ELF-1 (cell line): ENCODE measurements around the gene MRPL51.
"Not testable (repeated sequence)": the region's sequence is repeated elsewhere in the genome, so short reads cannot be mapped to it uniquely, and the experiment has no call there.

Experiments
- DNase-seq: peaks from one replicate; pipeline ENCODE4 v3.0.0-alpha.2; 2016; ENCODE audit warnings: low read depth, low spot score

MRPL51 gene

GRCh38 chr12:6532051-6532926, 39.2 kb upstream of the MRPL51 start:
- peak; percentile 85 for DNase-seq

GRCh38 chr12:6530576-6531260, 37.7 kb upstream of the MRPL51 start:
- no peak for DNase-seq

DNA sequence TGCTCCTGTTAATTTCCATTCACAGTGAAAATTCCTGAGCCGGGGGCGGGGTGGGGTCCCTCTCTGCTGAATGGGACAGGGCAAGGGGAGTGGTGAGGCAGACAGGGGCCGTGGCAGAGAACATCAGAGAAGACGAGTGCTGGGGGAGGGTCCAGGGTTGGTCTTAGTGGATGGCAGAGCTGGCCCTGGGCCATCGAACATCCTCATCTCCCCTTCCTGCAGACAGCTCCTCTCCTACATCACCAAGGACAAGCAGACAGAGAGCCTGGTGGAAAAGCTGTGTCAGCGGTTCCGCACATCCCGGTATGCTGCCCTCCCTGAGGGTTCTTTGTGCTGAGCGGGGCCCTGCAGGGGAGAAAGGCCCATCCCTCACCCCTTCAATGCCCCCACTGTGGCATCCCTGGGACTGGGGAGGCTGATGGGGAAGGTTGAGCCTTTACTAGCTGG, 36.3 kb upstream of the MRPL51 start:
- DNase-seq, result peak; percentile 72

DNA sequence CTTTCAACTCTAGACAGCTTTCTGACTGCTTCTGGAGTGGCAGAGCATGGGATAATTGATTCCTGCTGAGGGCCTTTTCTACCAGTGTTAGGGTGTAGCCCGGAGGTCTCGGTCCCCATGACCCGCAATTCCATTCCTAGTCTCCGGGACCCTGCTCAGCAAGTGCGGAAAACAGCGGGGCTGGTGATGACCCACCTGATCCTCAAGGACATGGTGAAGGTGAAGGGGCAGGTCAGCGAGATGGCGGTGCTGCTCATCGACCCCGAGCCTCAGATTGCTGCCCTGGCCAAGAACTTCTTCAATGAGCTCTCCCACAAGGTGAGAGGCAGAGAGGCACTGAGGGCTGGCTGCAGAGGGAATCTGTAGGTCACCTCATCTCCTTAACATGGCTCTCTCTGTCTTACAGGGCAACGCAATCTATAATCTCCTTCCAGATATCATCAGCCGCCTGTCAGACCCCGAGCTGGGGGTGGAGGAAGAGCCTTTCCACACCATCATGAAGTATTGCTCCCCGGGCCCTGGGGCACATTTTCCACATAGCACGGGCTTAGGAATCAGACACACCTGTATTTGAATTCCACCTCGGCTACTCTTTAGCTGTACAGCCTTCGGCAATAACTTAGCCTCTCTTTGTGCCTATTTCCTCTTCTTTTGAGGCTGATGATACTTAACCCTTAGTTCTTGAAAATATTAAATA, 35.6 kb upstream of the MRPL51 start:
- DNase-seq, result peak; percentile 76

GRCh38 chr12:6527711-6528110, 34.6 kb upstream of the MRPL51 start:
- DNase-seq, result no peak

- DNase-seq, result no peak
Observed at GRCh38 chr12:6526766-6527525, 33.9 kb upstream of the MRPL51 start.

DNA sequence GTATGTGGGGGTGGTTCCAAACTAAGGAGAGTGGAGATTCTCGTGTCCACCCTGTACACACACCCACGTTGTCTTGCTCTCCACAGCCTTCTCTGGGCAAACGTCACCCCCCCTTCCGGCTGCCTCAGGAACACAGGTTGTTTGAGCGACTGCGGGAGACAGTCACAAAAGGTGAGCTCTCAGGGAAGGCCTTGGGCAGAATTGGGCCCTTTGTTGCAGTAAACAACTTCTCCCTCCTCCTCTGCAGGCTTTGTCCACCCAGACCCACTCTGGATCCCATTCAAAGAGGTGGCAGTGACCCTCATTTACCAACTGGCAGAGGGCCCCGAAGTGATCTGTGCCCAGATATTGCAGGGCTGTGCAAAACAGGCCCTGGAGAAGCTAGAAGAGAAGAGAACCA, 33.1 kb upstream of the MRPL51 start:
- no peak for DNase-seq

DNA sequence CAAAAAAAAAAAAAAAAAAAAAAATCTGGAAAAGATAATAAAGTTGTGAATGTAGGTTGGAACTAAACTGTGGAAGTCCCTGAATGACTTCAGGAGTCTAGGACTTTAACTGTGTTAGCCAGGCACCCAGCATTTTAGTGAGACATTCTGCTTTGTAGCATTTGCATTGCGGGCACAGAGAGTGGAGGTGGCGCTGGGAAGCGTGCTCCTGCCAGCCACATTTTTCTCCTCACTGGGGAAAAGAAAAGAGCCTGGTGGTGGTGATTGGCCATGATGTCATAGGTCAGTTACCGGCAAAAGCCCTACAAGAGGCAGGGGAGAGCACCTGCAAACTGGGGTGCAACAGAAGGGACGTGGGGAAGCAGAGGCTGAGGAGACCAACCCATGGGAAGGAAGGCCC, 31.6 kb upstream of the MRPL51 start:
- DNase-seq, result no peak

DNA sequence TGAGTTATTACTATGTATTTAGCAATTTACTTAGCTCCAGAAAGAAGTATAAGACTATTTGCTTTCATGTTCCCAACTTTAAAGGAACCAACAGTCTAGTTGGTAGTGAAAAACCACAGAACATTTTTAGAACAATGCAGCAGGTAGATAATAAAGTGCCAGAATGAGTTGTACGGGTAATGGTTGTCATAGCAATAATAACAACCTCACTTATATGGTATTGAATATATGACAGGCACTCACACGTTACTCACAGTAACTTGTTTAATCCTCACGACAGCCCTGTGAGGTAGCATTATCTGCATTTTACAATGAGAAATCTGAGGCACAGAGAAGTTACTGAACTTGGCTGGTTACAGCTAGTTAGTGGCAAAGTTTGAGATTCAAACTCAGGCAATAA, 30.6 kb upstream of the MRPL51 start:
- DNase-seq, result no peak

DNA sequence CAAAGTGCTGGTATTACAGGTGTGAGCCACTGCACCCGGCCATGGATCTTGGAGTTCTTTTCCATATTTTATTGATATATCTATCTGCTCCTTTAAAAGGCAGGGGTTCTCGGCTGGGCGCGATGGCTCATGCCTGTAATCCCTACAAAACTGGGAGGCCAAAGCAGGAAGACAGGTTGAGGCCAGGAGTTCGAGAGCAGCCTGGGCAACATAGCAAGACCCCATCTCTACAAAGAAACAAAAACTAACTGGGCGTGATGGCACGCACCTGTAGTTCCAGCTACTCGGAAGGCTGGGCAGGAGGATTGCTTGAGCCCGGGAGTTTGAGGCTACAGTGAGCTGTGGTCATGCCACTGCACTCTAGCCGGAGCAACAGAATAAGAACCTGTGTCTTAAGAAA, 29.1 kb upstream of the MRPL51 start:
- no peak for DNase-seq

GRCh38 chr12:6520186-6520585, 27.1 kb upstream of the MRPL51 start:
- no peak for DNase-seq

DNA sequence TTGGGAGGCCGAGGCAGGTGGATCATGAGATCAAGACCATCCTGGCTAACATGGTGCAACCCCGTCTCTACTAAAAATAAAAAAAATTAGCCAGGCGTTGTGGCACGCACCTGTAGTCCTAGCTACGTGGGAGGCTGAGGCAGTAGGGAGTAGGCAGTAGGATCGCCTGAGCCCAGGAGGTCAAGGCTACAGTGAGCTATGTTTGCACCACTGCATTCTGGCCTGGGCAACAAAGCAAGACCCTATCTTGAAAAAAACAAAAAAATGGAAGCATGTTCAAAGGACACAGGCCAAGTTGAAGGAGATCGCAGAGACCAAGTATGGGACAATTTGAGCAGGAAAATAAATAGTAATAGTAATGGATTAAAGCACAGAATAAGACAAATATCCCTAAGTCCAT, 15.0 kb upstream of the MRPL51 start:
- no peak for DNase-seq

DNA sequence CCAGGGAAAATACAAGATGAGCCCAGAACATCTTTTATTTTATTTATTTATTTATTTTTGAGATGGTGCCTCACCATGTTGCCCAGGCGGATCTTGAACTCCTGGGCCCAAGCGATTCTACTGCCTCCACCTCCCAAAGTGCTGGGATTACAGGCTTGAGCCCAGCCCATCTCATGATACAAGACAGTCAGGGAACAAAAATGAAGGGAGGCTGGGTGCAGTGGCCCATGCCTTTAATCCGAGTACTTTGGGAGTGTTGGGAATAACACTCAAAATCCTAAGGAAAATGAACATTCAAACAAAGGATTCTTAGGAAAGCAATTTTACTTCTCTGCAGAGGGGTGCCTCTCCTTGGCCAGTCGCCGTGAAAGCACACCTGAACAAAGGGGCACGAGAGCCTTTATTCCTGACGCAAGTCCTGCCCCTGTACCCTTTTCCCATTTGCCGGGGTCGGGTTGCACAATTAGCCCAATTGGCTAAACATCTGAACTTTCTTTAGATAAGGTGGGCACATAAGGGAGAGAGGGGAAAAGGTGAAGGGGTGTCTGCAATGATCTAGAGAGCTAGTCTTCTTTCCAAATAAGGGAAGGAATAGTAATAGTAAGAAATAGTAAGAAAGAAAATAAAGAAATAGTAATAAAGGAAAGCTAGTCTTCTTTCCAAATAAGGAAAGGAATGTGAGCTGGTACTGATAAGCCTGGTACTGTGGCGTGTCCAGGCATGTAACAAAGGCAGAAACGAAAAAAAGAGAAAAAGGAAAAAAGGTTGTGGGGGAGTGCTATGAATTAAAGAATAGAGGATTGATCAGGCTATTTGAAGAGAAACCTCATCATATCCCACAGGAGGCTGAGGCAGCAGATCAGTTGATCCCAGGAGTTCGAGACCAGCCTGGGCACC, 14.3 kb upstream of the MRPL51 start:
- peak; percentile 39 for DNase-seq

DNA sequence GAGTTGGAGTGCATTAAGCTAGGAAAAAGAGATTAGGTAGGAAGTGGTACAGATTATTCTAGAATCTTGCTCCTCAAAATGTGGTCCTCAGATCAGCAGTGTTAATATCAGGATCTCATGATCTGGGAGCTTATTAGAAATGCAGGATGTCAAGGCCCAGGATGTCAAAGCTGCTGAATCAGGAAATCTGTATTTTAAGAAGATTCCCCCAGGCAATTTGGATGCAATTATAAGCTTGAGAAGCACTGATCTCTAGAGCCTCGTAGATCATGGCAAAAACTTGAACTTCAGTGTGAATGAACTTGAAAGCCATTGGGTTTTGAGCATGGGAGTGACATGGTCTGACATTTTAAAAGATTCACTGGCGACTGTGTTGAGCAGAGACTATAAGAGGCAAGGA, 7.4 kb upstream of the MRPL51 start:
- DNase-seq, result no peak

- DNase-seq, result not testable (repeated sequence)
Observed at GRCh38 chr12:6497291-6497690, 4.2 kb upstream of the MRPL51 start.

- DNase-seq, result no peak
Observed at GRCh38 chr12:6494968-6495367, 1.9 kb upstream of the MRPL51 start.

GRCh38 chr12:6494258-6494743, 1.2 kb upstream of the MRPL51 start:
- no peak for DNase-seq

- DNase-seq, result peak; percentile 98
Observed at GRCh38 chr12:6493497-6494257, 615 bp upstream of the MRPL51 start, which contains the start of gene NCAPD2. Gene NCAPD2 (plus strand): TSS chr12:6494102. CDS start chr12:6495099, 997 bp downstream.

DNA sequence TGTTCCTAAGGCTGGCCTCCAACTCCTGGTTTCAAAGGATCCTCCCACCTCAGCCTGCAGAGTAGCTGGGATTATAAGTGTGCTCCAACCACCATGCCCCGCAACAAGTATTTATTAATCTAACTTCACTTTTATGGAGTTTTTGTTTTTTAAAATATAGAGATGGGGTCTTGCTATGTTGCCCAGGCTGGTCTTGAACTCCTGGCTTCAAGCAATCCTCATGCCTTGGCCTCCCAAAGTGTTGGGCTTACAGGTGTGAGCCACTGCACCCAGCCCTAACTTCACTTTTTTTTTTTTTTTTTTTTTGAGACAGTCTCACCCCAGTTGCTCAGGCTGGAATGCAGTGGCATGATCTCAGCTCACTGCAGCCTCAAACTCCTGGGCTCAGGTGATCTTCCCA, 2.4 kb downstream of the MRPL51 start:
- DNase-seq, result not testable (repeated sequence)

DNA sequence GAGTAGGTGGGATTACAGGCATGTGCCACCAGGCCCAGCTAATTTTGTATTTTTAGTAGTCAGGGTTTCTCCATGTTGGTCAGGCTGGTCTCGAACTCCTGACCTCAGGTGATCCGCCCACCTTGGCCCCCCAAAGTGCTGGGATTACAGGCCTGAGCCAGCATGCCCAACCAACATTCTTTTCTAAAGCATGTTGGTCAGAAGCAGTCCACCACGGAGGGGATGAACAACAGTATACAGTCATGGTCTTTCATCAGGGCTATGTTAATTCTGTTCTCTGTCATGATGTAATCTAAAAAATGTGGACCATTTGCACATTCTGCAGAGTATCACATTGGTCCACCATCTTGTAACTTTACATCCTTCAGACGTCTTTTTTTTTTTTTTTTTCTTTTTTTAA, 3.6 kb downstream of the MRPL51 start:
- DNase-seq, result no peak
